GM19239 (cell line): ENCODE data around the gene KDM5B.
"Not testable (repeated sequence)": the region's sequence is repeated elsewhere in the genome, so short reads cannot be mapped to it uniquely, and the experiment has no call there.

Experiments
- DNase-seq: peaks from one replicate; pipeline ENCODE4 v3.0.0; 2011; ENCODE audit warnings: low spot score; ENCODE audit not compliant: insufficient read length
- FAIRE-seq: peaks from 2 replicates; lab custom pipeline; 2011; peaks lifted over from hg19 to GRCh38; lab: Jason Lieb, UNC

Gene KDM5B

DNA sequence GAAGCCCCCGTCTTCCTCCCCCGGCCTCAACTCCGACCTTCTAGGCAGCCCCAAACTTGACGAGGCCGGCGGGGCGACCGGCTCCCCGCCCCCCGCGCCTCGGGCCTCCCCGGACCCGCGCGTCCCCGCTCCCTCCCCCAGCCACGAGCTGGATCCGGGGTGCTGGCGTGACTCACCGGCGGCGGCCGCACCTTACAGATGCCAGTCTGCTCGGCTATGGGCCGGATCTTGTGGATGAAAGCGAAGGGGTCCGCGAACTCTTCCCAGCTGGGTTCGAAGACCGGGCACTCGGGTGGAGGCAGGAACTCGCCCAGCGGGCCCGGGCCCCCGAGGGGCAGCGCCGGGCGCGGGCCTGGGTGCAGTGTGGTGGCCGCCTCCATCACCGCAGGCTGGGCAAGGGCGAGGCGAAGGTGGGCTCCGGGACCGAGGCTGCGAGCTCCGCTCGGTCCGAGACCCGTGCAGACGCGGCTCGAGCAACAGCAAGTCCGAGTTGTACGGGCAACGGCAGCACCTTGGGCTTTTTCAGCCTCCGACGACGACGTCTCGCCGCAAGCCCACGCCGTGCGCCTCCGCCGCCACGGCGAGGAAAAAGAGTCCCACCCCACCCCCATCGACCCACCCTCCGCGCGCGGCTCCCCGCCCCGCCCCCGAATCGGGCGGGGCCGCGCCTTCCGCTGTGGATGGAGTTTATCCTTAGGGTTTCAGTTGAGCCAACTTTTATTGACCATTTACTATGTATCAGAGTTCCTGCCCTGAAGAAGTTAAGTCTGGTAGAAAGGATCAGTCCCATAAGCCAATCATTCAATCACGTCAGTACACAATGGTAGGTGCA, at the start of gene KDM5B:
Gene KDM5B (minus strand): TSS at position 496 of the 832 bp plus-strand sequence. CDS start 116 bp downstream, at position 380.
- DNase-seq (no peak), FAIRE-seq (no peak)

DNA sequence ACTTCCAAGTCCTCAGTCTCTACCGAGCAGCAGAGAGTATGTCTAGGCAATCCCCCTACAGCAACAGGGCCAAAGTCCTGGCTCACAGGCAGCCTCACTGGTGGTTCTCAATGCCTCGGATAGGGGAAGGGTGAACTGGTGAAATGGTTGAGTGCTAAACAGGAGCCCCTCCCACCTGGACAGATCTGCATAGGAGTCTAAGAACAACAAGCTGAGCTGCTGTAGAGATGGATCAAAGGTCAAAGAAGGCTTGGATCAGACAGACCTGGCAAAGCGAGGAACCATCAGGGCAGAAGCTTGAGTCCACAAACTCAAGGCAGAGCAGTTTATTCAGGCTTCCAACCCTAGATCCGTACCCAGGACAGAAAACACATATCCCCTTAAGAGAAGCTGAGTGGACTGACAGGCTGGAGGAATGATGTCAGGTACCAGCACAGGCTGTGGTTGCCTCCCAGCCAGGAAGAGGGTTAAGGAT, 49.0 kb upstream of the KDM5B start:
- DNase-seq (no peak), FAIRE-seq (no peak)

- no peak for DNase-seq
- no peak for FAIRE-seq
Measured at GRCh38 chr1:202856014-202856413, 47.8 kb upstream of the KDM5B start.

DNA sequence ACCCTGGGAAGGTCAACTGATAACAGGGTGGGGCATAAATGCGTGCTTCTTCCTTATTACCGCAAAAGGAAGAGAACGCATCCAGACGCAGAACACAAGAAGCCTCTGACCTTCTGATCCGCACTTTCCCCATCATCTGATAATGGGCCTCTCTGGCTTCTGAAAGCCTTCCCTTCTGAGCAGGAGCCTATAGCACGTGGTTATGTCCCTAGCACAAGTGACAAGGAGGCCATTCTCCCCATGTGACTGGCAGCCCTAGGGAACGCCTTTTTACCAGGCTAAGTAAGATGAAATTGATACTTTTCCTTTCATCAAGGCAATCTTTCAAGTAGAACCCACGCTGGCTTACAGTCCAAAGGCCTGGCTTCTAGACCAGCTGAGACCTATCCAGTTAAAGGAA, 46.6 kb upstream of the KDM5B start:
- FAIRE-seq (no peak), DNase-seq (no peak)

DNA sequence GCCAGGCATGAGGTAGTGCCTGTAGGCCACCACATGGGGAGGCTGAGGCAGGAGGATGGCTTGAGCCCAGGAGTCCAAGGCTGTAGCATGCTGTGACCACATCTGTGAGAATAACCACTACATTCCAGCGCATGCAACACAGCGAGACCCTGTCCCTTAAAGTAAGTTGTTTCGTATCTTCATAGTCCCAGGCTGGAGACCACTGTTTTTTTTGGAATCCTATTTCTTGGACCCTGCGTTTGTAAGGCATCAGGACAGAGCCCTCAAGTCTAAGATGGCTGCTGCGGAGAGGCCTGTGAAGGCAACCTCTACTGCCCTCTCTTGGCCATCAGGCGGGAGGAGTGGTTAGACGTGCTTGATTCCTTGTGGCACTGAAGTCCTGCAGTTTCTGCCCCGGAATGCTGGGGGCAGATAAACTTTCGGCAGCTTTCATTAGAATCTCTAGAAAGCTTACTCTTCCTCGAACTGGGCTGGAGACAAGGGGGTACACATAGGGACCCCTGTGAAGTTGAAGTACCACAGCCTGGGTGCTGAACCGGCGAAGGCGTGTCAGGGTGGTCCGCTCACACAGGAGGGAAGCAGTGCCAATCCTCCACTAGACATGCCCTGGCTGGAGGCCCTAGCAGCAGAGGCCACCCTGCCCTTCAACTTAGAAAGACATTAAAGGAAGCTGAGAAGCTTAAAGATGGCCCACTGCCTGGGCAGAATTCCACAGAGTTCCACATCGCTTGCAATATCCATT, 44.1 kb upstream of the KDM5B start:
- DNase-seq, result no peak
- no peak for FAIRE-seq

GRCh38 chr1:202850593-202851362, 42.6 kb upstream of the KDM5B start:
- DNase-seq (no peak), FAIRE-seq (no peak)

DNA sequence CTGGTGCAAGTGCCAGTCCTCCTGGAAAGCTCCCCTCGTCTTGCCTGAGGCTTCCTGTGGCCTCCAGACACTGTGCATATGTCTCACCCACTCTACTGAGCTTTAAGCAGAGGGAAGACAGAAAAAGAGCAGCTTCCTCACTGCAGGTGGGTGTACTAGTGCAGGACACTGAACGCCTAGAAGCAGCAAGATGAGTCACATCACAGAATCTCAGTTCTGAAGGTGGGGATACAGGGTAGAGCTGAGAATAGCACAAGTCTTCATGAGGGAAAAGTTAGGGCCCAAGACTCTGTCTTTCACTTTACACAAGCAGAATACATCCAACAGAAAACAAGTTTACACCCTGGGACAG, 39.9 kb upstream of the KDM5B start:
- DNase-seq (no peak), FAIRE-seq (no peak)

DNA sequence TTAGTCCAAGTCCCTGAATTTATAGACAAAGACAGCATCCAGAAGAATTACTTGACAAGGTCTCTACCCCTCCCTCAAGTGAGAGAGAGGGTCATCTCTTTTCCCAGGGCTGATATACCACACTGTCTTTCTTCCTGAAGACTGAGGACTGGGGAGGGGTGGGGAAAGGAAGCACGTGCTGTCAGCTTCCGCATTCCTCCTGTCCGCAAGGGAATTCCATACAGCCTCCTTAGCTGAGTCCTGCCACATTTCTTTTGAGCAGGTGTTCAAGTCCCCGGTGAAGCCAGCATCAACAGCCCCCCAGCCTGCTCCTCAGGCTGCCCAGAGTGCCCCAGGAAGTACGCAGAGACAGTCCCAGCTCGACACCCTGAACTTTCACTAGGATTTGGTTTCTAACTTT, 36.7 kb upstream of the KDM5B start:
- no peak for FAIRE-seq
- DNase-seq, result no peak

DNA sequence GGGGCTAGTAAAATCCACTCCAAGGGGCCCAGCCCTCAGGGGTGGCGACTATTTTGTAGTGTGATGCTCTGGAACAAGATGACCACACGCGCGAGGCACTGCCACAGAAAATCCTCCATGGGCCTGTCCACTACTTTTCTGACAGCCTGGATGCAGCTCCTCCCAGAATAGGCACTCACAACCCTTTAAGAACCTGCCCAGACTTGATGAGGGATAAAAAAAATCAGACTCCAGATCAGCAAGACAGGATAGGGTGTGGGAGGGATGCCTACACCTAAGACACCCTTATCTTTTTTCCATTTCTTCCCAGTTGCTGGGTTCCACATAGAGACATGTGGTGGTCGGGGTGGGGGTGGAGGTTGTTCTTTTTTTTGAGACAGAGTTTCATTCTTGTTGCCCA, 36.0 kb upstream of the KDM5B start:
- no peak for DNase-seq
- FAIRE-seq, result no peak

DNA sequence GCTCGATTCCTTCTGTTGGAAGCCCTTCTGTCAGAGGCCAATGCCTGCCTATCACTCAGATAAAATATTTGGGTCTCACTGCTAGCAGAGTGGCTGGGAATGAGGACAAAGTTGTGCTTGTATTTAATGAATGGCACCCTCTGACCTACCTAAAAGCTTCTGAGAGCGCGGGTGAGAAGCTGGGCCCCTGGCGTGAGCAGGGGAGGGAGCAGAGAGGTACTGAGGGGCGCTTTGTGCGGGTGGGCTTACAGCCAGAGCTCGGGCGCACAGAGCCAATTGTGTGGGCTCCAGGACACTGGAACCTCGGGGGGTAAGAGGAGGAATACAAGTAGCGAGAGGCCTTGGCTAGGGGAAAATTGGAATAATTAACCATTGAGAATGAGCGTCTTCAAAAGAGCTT, 34.9 kb upstream of the KDM5B start:
- DNase-seq, result no peak
- FAIRE-seq, result no peak

- DNase-seq, result no peak
- FAIRE-seq, result no peak
Measured at GRCh38 chr1:202837746-202838262, 29.6 kb upstream of the KDM5B start.

DNA sequence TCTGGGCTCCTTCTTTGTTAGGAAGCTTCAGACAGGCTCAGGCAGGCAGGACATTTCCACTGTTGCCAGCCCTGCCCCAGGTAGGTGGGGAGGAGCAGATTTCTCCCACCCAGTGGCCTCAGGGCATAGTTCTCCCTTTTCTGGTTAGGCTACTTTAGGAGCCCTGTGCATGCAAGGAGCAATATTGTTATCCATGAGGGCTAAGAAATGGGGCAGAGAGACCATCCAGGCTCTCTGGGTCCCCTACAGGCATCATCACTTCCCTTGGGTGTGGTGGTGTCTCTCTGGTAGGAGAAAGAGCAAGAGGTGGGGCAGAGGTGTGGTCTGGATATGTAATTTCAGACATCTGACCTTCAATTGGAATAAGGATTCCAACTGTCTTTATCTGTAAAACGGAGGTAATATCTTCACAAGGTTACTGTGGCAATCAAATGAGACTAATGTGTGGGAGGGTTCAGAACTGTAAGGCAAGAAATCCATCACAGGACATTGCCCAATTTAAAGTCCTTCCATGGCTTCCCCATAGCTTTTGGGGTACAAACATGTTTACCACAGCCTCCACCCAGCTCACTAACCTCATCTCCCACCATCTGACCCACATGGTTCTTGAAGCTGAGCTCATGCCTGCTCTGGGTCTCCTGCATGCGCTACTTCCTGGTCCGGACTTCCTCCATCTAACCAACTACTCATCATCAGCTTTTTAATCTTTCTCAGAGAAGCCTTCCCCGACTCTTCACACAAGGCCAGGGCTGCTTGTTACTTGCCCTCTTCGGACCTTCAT, 28.6 kb upstream of the KDM5B start:
- DNase-seq (no peak), FAIRE-seq (no peak)

DNA sequence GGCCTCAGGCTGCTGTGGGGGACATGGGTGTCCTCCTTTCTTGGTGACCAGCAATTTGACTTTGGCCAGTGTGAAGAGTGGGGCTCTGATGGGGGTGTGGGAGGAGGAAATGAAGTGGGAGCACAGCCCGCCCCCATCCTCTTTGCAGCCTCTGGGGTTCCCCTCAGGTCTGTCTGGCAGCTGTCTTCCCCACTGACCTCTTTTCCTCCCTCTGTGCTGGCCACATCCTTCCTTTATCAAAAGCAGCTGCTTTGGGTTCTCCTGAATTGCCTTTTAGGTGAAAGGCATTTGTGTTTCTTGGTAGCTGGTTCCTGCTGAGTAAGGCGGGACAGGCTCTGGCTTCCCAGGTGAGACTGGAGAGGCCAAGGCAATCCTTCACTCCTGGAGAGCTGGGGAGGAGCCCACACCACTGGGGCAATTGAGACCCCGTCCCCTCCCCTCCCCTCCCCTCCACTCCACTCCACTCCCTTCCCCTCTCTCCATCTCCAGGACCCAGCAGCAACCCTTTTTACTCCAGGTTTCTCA, 27.4 kb upstream of the KDM5B start:
- DNase-seq, result no peak
- FAIRE-seq, result no peak

- DNase-seq (no peak), FAIRE-seq (no peak)
Measured at GRCh38 chr1:202834771-202835547, 26.7 kb upstream of the KDM5B start.

- DNase-seq, result no peak
- FAIRE-seq, result no peak
Measured at GRCh38 chr1:202831906-202832305, 23.7 kb upstream of the KDM5B start.

DNA sequence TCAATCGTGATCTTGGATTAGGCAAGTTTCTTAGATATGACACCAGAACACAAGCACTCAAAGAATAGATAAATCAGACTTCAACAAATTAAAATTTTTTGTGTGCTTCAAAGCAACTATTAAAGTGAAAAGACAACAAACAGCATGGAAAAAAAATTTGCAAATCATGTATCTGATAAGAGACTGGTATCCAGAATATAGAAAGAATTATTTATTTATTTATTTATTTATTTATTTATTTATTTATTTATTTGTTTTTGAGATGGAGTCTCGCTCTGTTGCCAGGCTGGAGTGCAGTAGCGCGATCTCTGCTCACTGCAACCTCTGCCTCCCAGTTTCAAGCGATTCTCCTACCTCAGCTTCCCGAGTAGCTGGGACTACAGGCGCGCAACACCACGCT, 21.0 kb upstream of the KDM5B start:
- not testable (repeated sequence) for DNase-seq, FAIRE-seq

DNA sequence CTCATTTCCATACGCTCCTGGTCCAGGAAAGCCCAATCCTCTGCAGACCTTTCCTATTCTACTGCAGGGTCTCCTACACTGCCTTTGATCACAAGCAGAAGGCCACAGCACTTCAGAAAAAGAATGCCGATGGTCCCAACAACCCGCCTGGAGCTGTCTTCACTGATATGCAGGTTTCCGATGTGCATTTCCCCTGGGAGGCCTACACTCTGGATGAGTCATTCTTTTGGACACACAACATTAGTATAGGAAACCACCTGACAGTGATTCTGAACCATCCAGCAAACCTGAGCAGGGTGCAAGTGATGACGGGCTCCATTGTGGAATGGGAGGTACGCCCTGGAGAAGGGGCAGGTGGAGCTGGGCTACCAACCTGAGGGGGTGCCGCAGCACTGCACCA, 17.5 kb upstream of the KDM5B start:
- DNase-seq, result no peak
- no peak for FAIRE-seq

DNA sequence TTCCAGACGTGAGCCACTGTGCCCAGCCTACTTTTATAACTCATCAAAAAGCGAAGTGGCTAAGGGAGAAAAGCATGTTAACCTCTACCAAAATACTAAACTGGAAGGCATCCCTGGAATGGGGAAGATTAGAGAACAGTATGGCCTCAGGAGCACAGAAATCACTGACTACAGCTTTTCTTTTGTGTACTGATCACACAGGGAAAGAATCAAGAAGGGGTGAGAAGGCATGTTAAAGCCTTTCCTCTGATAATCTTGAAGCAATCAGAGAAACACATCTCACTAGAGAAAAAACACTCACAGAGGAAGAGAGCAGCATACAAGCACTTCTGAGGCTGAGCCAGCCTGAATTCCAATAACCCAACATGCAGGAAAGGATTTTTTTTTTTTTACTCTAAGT, 13.2 kb upstream of the KDM5B start:
- DNase-seq, result no peak
- no peak for FAIRE-seq

DNA sequence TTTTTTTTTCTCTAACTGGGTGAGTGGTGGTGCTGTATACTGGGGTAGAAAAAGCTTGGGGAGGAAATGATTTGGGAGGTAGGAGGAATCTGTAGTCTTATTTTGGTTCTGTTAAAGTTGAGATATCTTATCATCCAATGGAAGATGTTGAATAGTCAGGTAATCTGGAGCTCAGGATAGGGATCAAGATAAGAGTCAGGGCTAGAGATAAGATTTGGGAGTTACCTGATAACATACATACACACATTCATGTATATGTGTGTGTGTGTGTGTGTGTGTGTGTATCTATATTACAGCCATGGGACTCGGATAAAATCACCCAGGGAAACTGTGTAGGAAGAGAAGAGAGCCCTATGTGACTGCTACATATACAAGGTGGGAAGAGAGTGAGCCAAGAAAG, 10.6 kb upstream of the KDM5B start:
- FAIRE-seq, result no peak
- DNase-seq, result no peak
